ENCODE measurements around the gene DNAAF3.
A peak's percentile ranks its signal among the peaks of the same experiment; 100 is the strongest.

DNAAF3 gene

GRCh38 chr19:55145232-55145631, 21.2 kb downstream of the DNAAF3 start:
- TF ChIP-seq Cebpa-rat (IDR thresholded peaks at IDR 0.05), result no peak
- Histone ChIP-seq H3K27me3 (peaks cover 9% of the 10 kb centered on the region; the same call in 1 of the 2 replicates), H3K4me3 (peak overlapping the region; percentile 69; the same call in 1 of the 2 replicates), H3K9ac (no peak overlapping the region), H3K27ac (peak overlapping the region; percentile 15; the same call in 1 of the 2 replicates), H3K4me1 (peaks cover 43% of the 10 kb centered on the region), H3K9me3 (no peaks in the 10 kb centered on the region), H3K4me2 (peak overlapping the region; percentile 71), H3K36me3 (0 out of 2 replicates have a peak, but pooled peaks cover 4% of the 10 kb centered on the region), H4K20me1 (no peaks in the 10 kb centered on the region)

GRCh38 chr19:55141696-55142095, 24.7 kb downstream of the DNAAF3 start:
- Histone ChIP-seq H3K27ac (no peak overlapping the region), H3K9ac (no peak overlapping the region), H4K20me1 (no peaks in the 10 kb centered on the region), H3K27me3 (peaks cover 9% of the 10 kb centered on the region; the same call in 1 of the 2 replicates), H3K4me3 (no peak overlapping the region), H3K4me2 (peak overlapping the region; percentile 17), H3K36me3 (0 out of 2 replicates have a peak, but pooled peaks cover 4% of the 10 kb centered on the region), H3K4me1 (peaks cover 23% of the 10 kb centered on the region), H3K9me3 (no peaks in the 10 kb centered on the region)
- no peak for TF ChIP-seq Cebpa-rat (IDR thresholded peaks at IDR 0.05)

- Histone ChIP-seq H3K4me3 (no peak overlapping the region), H3K27me3 (peaks cover 2% of the 10 kb centered on the region; the same call in 1 of the 2 replicates), H3K27ac (no peak overlapping the region), H3K9ac (no peak overlapping the region), H3K4me2 (no peak overlapping the region), H3K9me3 (no peaks in the 10 kb centered on the region), H4K20me1 (no peaks in the 10 kb centered on the region), H3K4me1 (peaks cover 45% of the 10 kb centered on the region), H3K36me3 (no peaks in the 10 kb centered on the region)
- TF ChIP-seq Cebpa-rat (IDR thresholded peaks at IDR 0.05), result no peak
Measured at GRCh38 chr19:55137915-55138314, 28.5 kb downstream of the DNAAF3 start.

- H3K27ac ChIP-seq, result no peak overlapping the region
- H3K9ac ChIP-seq, result no peak overlapping the region
- H4K20me1 ChIP-seq, result no peaks in the 10 kb centered on the region
- H3K27me3 ChIP-seq, result no peaks in the 10 kb centered on the region
- peak overlapping the region; percentile 56; the same call in 1 of the 2 replicates for H3K4me2 ChIP-seq
- no peaks in the 10 kb centered on the region for H3K36me3 ChIP-seq
- H3K4me1 ChIP-seq, result peaks cover 48% of the 10 kb centered on the region
- H3K9me3 ChIP-seq, result no peaks in the 10 kb centered on the region
- TF ChIP-seq Cebpa-rat (IDR thresholded peaks at IDR 0.05), result no peak
- no peak overlapping the region for H3K4me3 ChIP-seq
Measured at GRCh38 chr19:55136399-55137102, 29.9 kb downstream of the DNAAF3 start.

GRCh38 chr19:55134736-55135135, 31.7 kb downstream of the DNAAF3 start:
- Histone ChIP-seq H3K4me1 (peaks cover 44% of the 10 kb centered on the region), H3K27me3 (no peaks in the 10 kb centered on the region), H3K36me3 (no peaks in the 10 kb centered on the region), H3K4me2 (peak overlapping the region; percentile 56), H3K9ac (no peak overlapping the region), H4K20me1 (no peaks in the 10 kb centered on the region), H3K27ac (no peak overlapping the region), H3K4me3 (no peak overlapping the region), H3K9me3 (no peaks in the 10 kb centered on the region)
- TF ChIP-seq Cebpa-rat (IDR thresholded peaks at IDR 0.05), result no peak

GRCh38 chr19:55133639-55134444, 32.6 kb downstream of the DNAAF3 start:
- H3K4me2 ChIP-seq, result peak overlapping the region; percentile 67
- H3K4me1 ChIP-seq, result peaks cover 44% of the 10 kb centered on the region
- H3K36me3 ChIP-seq, result no peaks in the 10 kb centered on the region
- H3K27me3 ChIP-seq, result no peaks in the 10 kb centered on the region
- no peak overlapping the region for H3K4me3 ChIP-seq
- H4K20me1 ChIP-seq, result no peaks in the 10 kb centered on the region
- no peak for TF ChIP-seq Cebpa-rat (IDR thresholded peaks at IDR 0.05)
- H3K27ac ChIP-seq, result peak overlapping the region; percentile 41
- H3K9ac ChIP-seq, result no peak overlapping the region; the same call in 1 of the 2 replicates
- H3K9me3 ChIP-seq, result no peaks in the 10 kb centered on the region

- Histone ChIP-seq H3K9ac (no peak overlapping the region), H4K20me1 (no peaks in the 10 kb centered on the region), H3K27me3 (no peaks in the 10 kb centered on the region), H3K9me3 (no peaks in the 10 kb centered on the region), H3K4me3 (no peak overlapping the region), H3K4me1 (peaks cover 44% of the 10 kb centered on the region), H3K4me2 (peak overlapping the region; percentile 16), H3K27ac (no peak overlapping the region), H3K36me3 (no peaks in the 10 kb centered on the region)
- TF ChIP-seq Cebpa-rat (IDR thresholded peaks at IDR 0.05), result no peak
Measured at GRCh38 chr19:55132453-55133129, 33.8 kb downstream of the DNAAF3 start.

- no peak overlapping the region for H3K27ac ChIP-seq
- H3K27me3 ChIP-seq, result no peaks in the 10 kb centered on the region
Measured at GRCh38 chr19:55131421-55131820, 35.0 kb downstream of the DNAAF3 start.

GRCh38 chr19:55119053-55119452, 47.4 kb downstream of the DNAAF3 start:
- H3K9ac ChIP-seq, result no peak overlapping the region

More at GRCh38 chr19:55131421-55131820, 35.0 kb downstream of the DNAAF3 start:
- Histone ChIP-seq H4K20me1 (no peaks in the 10 kb centered on the region), H3K4me2 (no peak overlapping the region), H3K4me1 (peaks cover 40% of the 10 kb centered on the region), H3K9me3 (no peaks in the 10 kb centered on the region), H3K9ac (no peak overlapping the region), H3K36me3 (no peaks in the 10 kb centered on the region), H3K4me3 (no peak overlapping the region)
- no peak for TF ChIP-seq Cebpa-rat (IDR thresholded peaks at IDR 0.05)

More at GRCh38 chr19:55119053-55119452, 47.4 kb downstream of the DNAAF3 start:
- Histone ChIP-seq H3K27ac (no peak overlapping the region), H3K4me2 (peak overlapping the region; percentile 82), H3K9me3 (no peaks in the 10 kb centered on the region), H3K4me3 (no peak overlapping the region), H3K27me3 (no peaks in the 10 kb centered on the region), H4K20me1 (peaks cover 32% of the 10 kb centered on the region), H3K36me3 (0 out of 2 replicates have a peak, but pooled peaks cover 4% of the 10 kb centered on the region), H3K4me1 (peaks cover 41% of the 10 kb centered on the region)
- TF ChIP-seq Cebpa-rat (IDR thresholded peaks at IDR 0.05), result no peak
